Suprapubic skin (tissue), 4 donors: ENCODE measurements around the gene PCED1B.

ENCODE experiments used
- CTCF ChIP-seq, 2 donors: fragments of 200-600 bp in 1 of 2; fragments of 450-650 bp in 1 of 2; sonication (generic) in 1 of 2; IDR thresholded peaks; one replicate each; pipeline ENCODE4 v1.5.1; 2016 to 2019; ENCODE audit warnings: antibody characterized with exemption in 2 of 2, mild to moderate bottlenecking in 1 of 2, moderate library complexity in 1 of 2
- POLR2A ChIP-seq, 2 donors: fragments of 450-650 bp; IDR thresholded peaks; one replicate each; pipeline ENCODE4 v1.6.1; 2017; ENCODE audit warnings: antibody characterized with exemption in 2 of 2, mild to moderate bottlenecking in 2 of 2, moderate library complexity in 2 of 2
- POLR2AphosphoS5 ChIP-seq, 3 donors: sonication (generic); formaldehyde crosslinking; IDR thresholded peaks; one replicate each; pipeline ENCODE4 v1.6.1; 2017; ENCODE audit warnings: antibody characterized with exemption in 3 of 3

DNA sequence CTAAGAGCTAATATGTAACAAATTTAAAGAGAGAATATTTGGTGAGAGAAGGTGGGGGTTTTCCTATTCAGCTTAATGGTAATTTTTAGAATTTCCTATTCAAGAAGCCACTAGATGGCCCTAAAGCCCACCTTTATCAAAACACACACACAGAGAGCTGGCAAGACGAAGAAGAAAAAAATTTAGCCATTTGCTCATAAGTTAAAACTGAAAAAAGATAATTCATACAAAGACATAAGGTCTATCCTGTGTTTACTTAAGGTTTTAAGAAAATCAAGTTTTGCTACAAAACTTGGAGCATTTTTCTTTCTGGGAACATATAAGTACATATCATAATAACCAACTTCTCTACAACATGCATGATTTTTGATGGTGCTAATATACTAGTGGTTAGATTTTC is 46.8 kb upstream of the PCED1B start:
- no peak for TF ChIP-seq POLR2A (IDR thresholded peaks at IDR 0.05)
- TF ChIP-seq CTCF (IDR thresholded peaks at IDR 0.05), result peak in 1 of 2 donors; percentile 22
- TF ChIP-seq POLR2AphosphoS5 (IDR thresholded peaks at IDR 0.05), result no peak
